Suprapubic skin (tissue), 4 donors: Measurements from ENCODE around the gene CDHR3. TPM values are rescaled to one million over a fixed set of nuclear protein-coding genes. Genes with fewer than 3 reads are reported as not detected.

ENCODE experiments used
- DNase-seq, 2 donors: peaks; one replicate each; pipeline ENCODE4 v3.0.0-alpha.2; 2019; ENCODE audit warnings: low spot score in 2 of 2
- H3K27ac ChIP-seq: fragments of 200-600 bp; sonication (generic); one replicate; pipeline ENCODE4 v1.5.1; 2019
- H3K27me3 ChIP-seq: fragments of 200-600 bp; sonication (generic); one replicate; pipeline ENCODE4 v1.5.1; 2019
- H3K36me3 ChIP-seq: fragments of 200-600 bp; sonication (generic); one replicate; pipeline ENCODE4 v1.5.1; 2019
- H3K4me1 ChIP-seq: fragments of 200-600 bp; sonication (generic); one replicate; pipeline ENCODE4 v1.5.1; 2019
- H3K4me3 ChIP-seq: fragments of 200-600 bp; sonication (generic); one replicate; pipeline ENCODE4 v1.5.1; 2019; ENCODE audit warnings: mild to moderate bottlenecking
- H3K9me3 ChIP-seq: fragments of 200-600 bp; sonication (generic); one replicate; pipeline ENCODE4 v1.5.1; 2019
- CTCF ChIP-seq, 2 donors: fragments of 200-600 bp in 1 of 2; fragments of 450-650 bp in 1 of 2; sonication (generic) in 1 of 2; IDR thresholded peaks; one replicate each; pipeline ENCODE4 v1.5.1; 2016 to 2019; ENCODE audit warnings: antibody characterized with exemption in 2 of 2, mild to moderate bottlenecking in 1 of 2, moderate library complexity in 1 of 2
- EP300 ChIP-seq: sonication (generic); formaldehyde crosslinking; IDR thresholded peaks from one replicate; pipeline ENCODE4 v1.6.1; 2017; ENCODE audit warnings: antibody characterized with exemption
- POLR2A ChIP-seq, 2 donors: fragments of 450-650 bp; IDR thresholded peaks; one replicate each; pipeline ENCODE4 v1.6.1; 2017; ENCODE audit warnings: antibody characterized with exemption in 2 of 2, mild to moderate bottlenecking in 2 of 2, moderate library complexity in 2 of 2
- POLR2AphosphoS5 ChIP-seq, 3 donors: sonication (generic); formaldehyde crosslinking; IDR thresholded peaks; one replicate each; pipeline ENCODE4 v1.6.1; 2017; ENCODE audit warnings: antibody characterized with exemption in 3 of 3
- WGBS: methylation state at CpG from one replicate; pipeline ENCODE4 v1.1.5; 2018; 5-methylcytosine and 5-hydroxymethylcytosine counted together
- total RNA-seq, 4 donors: library from RNA; depleted of rRNA; stranded (reverse); fragments of >200 nt; gene quantifications; one replicate each; pipeline ENCODE4 v1.1.0, GENCODE V29; 2016

Gene CDHR3
- total RNA-seq, 4 donors from 2014 or later, result 1.3 to 6.5 (median 2.7) TPM

- no peaks in the 10 kb centered on the region for H3K4me1 ChIP-seq
- TF ChIP-seq POLR2A (IDR thresholded peaks at IDR 0.05), result no peak
- TF ChIP-seq EP300, result no peak
- no peak for TF ChIP-seq CTCF (IDR thresholded peaks at IDR 0.05)
- no peak for TF ChIP-seq POLR2AphosphoS5 (IDR thresholded peaks at IDR 0.05)
- no peaks in the 10 kb centered on the region for H3K27me3 ChIP-seq
- no peak overlapping the region for H3K4me3 ChIP-seq
- H3K36me3 ChIP-seq, result no peaks in the 10 kb centered on the region
- no peak overlapping the region for H3K27ac ChIP-seq
- DNase-seq, result no peak
- 57% methylated on average over 2 of the region's 2 CpGs for WGBS
- H3K9me3 ChIP-seq, result no peaks in the 10 kb centered on the region
These were observed 71.3 kb downstream of the CDHR3 start for GRCh38 chr7:106034383-106034782.

- no peaks in the 10 kb centered on the region for H3K27me3 ChIP-seq
- no peak overlapping the region for H3K27ac ChIP-seq
- H3K9me3 ChIP-seq, result no peaks in the 10 kb centered on the region
- no peaks in the 10 kb centered on the region for H3K4me1 ChIP-seq
- no peaks in the 10 kb centered on the region for H3K36me3 ChIP-seq
- DNase-seq, result no peak
- WGBS, result 95% methylated on average over 8 of the region's 8 CpGs
- no peak overlapping the region for H3K4me3 ChIP-seq
- TF ChIP-seq POLR2AphosphoS5 (IDR thresholded peaks at IDR 0.05), result no peak
- no peak for TF ChIP-seq EP300
- TF ChIP-seq CTCF (IDR thresholded peaks at IDR 0.05), result no peak
- no peak for TF ChIP-seq POLR2A (IDR thresholded peaks at IDR 0.05)
These were observed 72.5 kb downstream of the CDHR3 start for GRCh38 chr7:106035568-106035967.

- no peaks in the 10 kb centered on the region for H3K9me3 ChIP-seq
- H3K4me3 ChIP-seq, result no peak overlapping the region
- H3K36me3 ChIP-seq, result no peaks in the 10 kb centered on the region
- no peaks in the 10 kb centered on the region for H3K27me3 ChIP-seq
- no peak for TF ChIP-seq POLR2A (IDR thresholded peaks at IDR 0.05)
- no peak for TF ChIP-seq CTCF (IDR thresholded peaks at IDR 0.05)
- TF ChIP-seq EP300, result no peak
- no peak for TF ChIP-seq POLR2AphosphoS5 (IDR thresholded peaks at IDR 0.05)
- H3K4me1 ChIP-seq, result peaks cover 2% of the 10 kb centered on the region
- 93% methylated on average over 6 of the region's 6 CpGs for WGBS
- no peak for DNase-seq
- no peak overlapping the region for H3K27ac ChIP-seq
These were observed 72.9 kb downstream of the CDHR3 start for GRCh38 chr7:106036004-106036403.

GRCh38 chr7:106037489-106038176, 74.6 kb downstream of the CDHR3 start:
- Histone ChIP-seq H3K27ac (no peak overlapping the region), H3K36me3 (no peaks in the 10 kb centered on the region), H3K4me1 (peaks cover 12% of the 10 kb centered on the region), H3K9me3 (no peaks in the 10 kb centered on the region), H3K4me3 (no peak overlapping the region), H3K27me3 (no peaks in the 10 kb centered on the region)
- DNase-seq, result no peak
- TF ChIP-seq POLR2A (IDR thresholded peaks at IDR 0.05) (no peak), POLR2AphosphoS5 (IDR thresholded peaks at IDR 0.05) (no peak), EP300 (no peak), CTCF (IDR thresholded peaks at IDR 0.05) (no peak)
- WGBS, result 92% methylated on average over 7 of the region's 7 CpGs

- Histone ChIP-seq H3K9me3 (no peaks in the 10 kb centered on the region), H3K36me3 (no peaks in the 10 kb centered on the region), H3K4me1 (peaks cover 17% of the 10 kb centered on the region), H3K27ac (no peak overlapping the region), H3K4me3 (no peak overlapping the region), H3K27me3 (no peaks in the 10 kb centered on the region)
- WGBS, result 96% methylated on average over 5 of the region's 5 CpGs
- TF ChIP-seq POLR2A (IDR thresholded peaks at IDR 0.05) (no peak), CTCF (IDR thresholded peaks at IDR 0.05) (no peak), POLR2AphosphoS5 (IDR thresholded peaks at IDR 0.05) (no peak), EP300 (no peak)
- DNase-seq, result no peak
These were observed 75.2 kb downstream of the CDHR3 start for GRCh38 chr7:106038289-106038688.
